Amniotic epithelial cell (primary cell): ENCODE results near the gene PXDN.
"Not testable (repeated sequence)": the region's sequence is repeated elsewhere in the genome, so short reads cannot be mapped to it uniquely, and the experiment has no call there.

Source experiments
- DNase-seq: peaks from one replicate; pipeline ENCODE4 v3.0.0-alpha.2; 2010; ENCODE audit warnings: low read depth

Gene PXDN

GRCh38 chr2:1777156-1777555 is 32.8 kb upstream of the PXDN start:
- DNase-seq, result no peak

GRCh38 chr2:1775511-1776035 is 31.3 kb upstream of the PXDN start:
- DNase-seq, result no peak

- no peak for DNase-seq
Measured at GRCh38 chr2:1774929-1775328, 30.6 kb upstream of the PXDN start.

GRCh38 chr2:1773883-1774282 is 29.6 kb upstream of the PXDN start:
- DNase-seq, result no peak

- DNase-seq, result no peak
Measured at GRCh38 chr2:1772471-1773267, 28.4 kb upstream of the PXDN start.

- no peak for DNase-seq
Measured at GRCh38 chr2:1771626-1772280, 27.4 kb upstream of the PXDN start.

GRCh38 chr2:1770566-1771380 is 26.5 kb upstream of the PXDN start:
- DNase-seq, result no peak

- DNase-seq, result peak; percentile 58
Measured at GRCh38 chr2:1769703-1770422, 25.5 kb upstream of the PXDN start.

GRCh38 chr2:1767939-1768691 is 23.8 kb upstream of the PXDN start:
- no peak for DNase-seq

- DNase-seq, result no peak
Measured at GRCh38 chr2:1766851-1767811, 22.8 kb upstream of the PXDN start.

GRCh38 chr2:1766425-1766824 is 22.1 kb upstream of the PXDN start:
- no peak for DNase-seq

- not testable (repeated sequence) for DNase-seq
Measured at GRCh38 chr2:1765201-1765600, 20.9 kb upstream of the PXDN start.

- DNase-seq, result no peak
Measured at GRCh38 chr2:1759611-1759930, 15.3 kb upstream of the PXDN start.

- no peak for DNase-seq
Measured at GRCh38 chr2:1758774-1759610, 14.7 kb upstream of the PXDN start.

GRCh38 chr2:1758171-1758570 is 13.9 kb upstream of the PXDN start:
- DNase-seq, result no peak

GRCh38 chr2:1757567-1757966 is 13.3 kb upstream of the PXDN start:
- no peak for DNase-seq

GRCh38 chr2:1757146-1757545 is 12.8 kb upstream of the PXDN start:
- DNase-seq, result not testable (repeated sequence)

GRCh38 chr2:1756456-1756855 is 12.1 kb upstream of the PXDN start:
- DNase-seq, result no peak
